ENCODE data around the gene ATXN7.

ATXN7 gene

DNA sequence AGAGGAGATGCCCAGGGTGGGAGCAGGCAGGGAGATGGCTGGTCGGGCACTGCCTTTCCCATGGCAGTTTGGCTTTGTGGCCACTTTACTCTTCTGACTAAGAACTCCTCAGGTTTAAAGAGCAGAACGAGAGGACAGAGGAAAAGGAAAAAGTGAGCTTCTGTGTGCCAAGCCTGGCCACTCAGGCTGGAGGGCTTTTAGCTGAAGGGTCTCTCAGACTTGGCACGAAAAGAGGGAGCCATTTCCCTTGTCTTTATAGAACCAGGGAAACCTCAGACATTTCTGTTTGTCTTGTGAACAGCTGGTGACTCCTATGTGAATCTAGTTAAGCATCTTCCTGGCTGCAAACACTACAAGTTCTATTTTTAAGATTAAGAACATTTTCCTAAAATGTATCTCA lies 182.9 kb downstream of the ATXN7 start:
- Histone ChIP-seq H3K9me2 (replicated peaks; ENCODE audit: low read depth, low read length) (no peaks in the 10 kb centered on the region), H3K9me3 (ENCODE audit: insufficient read depth, low read depth, low read length) (no peaks in the 10 kb centered on the region), H3F3A (ENCODE audit: low read depth) (no peaks in the 10 kb centered on the region)

DNA sequence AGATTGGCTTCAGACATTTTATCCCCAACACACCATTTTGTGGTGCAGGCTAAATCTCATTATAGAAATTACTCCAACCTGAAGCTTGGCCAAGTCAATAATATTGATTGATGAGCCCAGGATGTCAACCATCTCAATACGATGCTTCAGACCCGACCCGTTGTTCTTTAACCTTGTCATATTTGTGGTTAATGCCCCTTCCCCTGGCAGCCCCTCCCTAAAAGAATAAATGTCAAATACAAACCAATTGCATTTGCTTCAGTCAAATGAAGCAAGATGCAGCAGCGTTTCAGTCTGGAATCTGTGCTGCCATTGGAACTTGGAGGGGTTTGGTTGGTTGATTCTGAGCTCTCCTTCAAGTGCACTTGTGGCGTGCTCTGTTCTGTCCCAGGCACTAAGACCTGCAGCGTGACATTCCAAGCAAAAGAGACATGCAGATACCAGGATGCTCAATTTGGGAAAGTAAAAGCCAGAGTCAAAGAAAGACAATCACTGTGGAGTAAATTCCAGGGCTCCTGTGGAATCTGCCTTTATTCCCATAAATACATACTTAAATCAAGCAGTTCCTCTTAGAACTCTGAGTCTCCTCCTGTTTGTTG lies 183.4 kb downstream of the ATXN7 start:
- no peaks in the 10 kb centered on the region for H3K36me3 ChIP-seq (ENCODE audit: insufficient read depth, low read length)
- no peak overlapping the region for H2AFZ ChIP-seq (ENCODE audit: low read length)
- no peak overlapping the region for H3K4me3 ChIP-seq (ENCODE audit: low read length, poor library complexity, severe bottlenecking)
- H3K4me1 ChIP-seq (ENCODE audit: insufficient read depth, low read length, poor library complexity, severe bottlenecking): no peaks in the 10 kb centered on the region
- H3K79me2 ChIP-seq (ENCODE audit: insufficient read depth, low read length): no peaks in the 10 kb centered on the region
- no peak overlapping the region for H3K4me2 ChIP-seq (ENCODE audit: low read depth, low read length, poor library complexity, severe bottlenecking)
- H3K9ac ChIP-seq (ENCODE audit: low read depth, low read length, poor library complexity, severe bottlenecking): no peak overlapping the region
- H3K27me3 ChIP-seq (ENCODE audit: insufficient read depth, low read length, poor library complexity, severe bottlenecking): no peaks in the 10 kb centered on the region
- no peak for TF ChIP-seq EZH2phosphoT487 (IDR thresholded peaks at IDR 0.05; ENCODE audit: borderline replicate concordance)
- TF ChIP-seq, protein P1, sequence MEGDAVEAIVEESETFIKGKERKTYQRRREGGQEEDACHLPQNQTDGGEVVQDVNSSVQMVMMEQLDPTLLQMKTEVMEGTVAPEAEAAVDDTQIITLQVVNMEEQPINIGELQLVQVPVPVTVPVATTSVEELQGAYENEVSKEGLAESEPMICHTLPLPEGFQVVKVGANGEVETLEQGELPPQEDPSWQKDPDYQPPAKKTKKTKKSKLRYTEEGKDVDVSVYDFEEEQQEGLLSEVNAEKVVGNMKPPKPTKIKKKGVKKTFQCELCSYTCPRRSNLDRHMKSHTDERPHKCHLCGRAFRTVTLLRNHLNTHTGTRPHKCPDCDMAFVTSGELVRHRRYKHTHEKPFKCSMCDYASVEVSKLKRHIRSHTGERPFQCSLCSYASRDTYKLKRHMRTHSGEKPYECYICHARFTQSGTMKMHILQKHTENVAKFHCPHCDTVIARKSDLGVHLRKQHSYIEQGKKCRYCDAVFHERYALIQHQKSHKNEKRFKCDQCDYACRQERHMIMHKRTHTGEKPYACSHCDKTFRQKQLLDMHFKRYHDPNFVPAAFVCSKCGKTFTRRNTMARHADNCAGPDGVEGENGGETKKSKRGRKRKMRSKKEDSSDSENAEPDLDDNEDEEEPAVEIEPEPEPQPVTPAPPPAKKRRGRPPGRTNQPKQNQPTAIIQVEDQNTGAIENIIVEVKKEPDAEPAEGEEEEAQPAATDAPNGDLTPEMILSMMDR (conservative IDR thresholded peaks at IDR 0.05; ENCODE audit: low read length): no peak
- H3F3A ChIP-seq (ENCODE audit: low read depth): no peaks in the 10 kb centered on the region
- H4K20me1 ChIP-seq (ENCODE audit: insufficient read depth, low read length, poor library complexity, severe bottlenecking): no peaks in the 10 kb centered on the region
- H3K9me2 ChIP-seq (replicated peaks; ENCODE audit: low read depth, low read length): no peaks in the 10 kb centered on the region
- no peaks in the 10 kb centered on the region for H3K9me3 ChIP-seq (ENCODE audit: insufficient read depth, low read depth, low read length)

More for the DNA sequence above, 182.9 kb downstream of the ATXN7 start:
- Histone ChIP-seq H3K4me2 (ENCODE audit: low read depth, low read length, poor library complexity, severe bottlenecking) (no peak overlapping the region), H3K9ac (ENCODE audit: low read depth, low read length, poor library complexity, severe bottlenecking) (no peak overlapping the region), H3K4me3 (ENCODE audit: low read length, poor library complexity, severe bottlenecking) (no peak overlapping the region), H3K27me3 (ENCODE audit: insufficient read depth, low read length, poor library complexity, severe bottlenecking) (no peaks in the 10 kb centered on the region), H3K4me1 (ENCODE audit: insufficient read depth, low read length, poor library complexity, severe bottlenecking) (no peaks in the 10 kb centered on the region), H3K79me2 (ENCODE audit: insufficient read depth, low read length) (no peaks in the 10 kb centered on the region), H2AFZ (ENCODE audit: low read length) (no peak overlapping the region), H4K20me1 (ENCODE audit: insufficient read depth, low read length, poor library complexity, severe bottlenecking) (no peaks in the 10 kb centered on the region), H3K36me3 (ENCODE audit: insufficient read depth, low read length) (no peaks in the 10 kb centered on the region)
- no peak for TF ChIP-seq EZH2phosphoT487 (IDR thresholded peaks at IDR 0.05; ENCODE audit: borderline replicate concordance)
- TF ChIP-seq, protein P1 (conservative IDR thresholded peaks at IDR 0.05; ENCODE audit: low read length): no peak

DNA sequence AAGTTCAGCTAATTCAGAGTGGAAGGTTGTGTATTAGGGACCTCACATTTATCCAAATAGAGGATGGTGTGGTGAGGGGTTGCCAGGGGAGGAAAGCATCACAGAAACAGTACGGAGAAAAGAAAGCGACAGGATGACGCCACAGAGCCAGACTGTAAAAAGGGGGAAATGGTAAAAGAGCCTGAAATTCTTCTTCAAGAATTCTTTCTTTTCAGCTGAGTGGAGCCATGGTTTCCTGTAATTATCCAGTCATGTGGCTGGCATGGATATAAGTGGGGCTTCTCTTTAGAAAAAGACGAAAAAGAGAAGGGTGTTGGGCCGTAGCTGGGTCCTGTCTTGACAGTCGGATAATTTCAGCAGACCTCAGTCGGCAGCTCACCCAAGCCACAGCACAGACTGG lies 184.1 kb downstream of the ATXN7 start:
- no peak overlapping the region for H3K4me2 ChIP-seq (ENCODE audit: low read depth, low read length, poor library complexity, severe bottlenecking)
- no peaks in the 10 kb centered on the region for H3K4me1 ChIP-seq (ENCODE audit: insufficient read depth, low read length, poor library complexity, severe bottlenecking)
- no peaks in the 10 kb centered on the region for H3K79me2 ChIP-seq (ENCODE audit: insufficient read depth, low read length)
- no peaks in the 10 kb centered on the region for H3F3A ChIP-seq (ENCODE audit: low read depth)
- TF ChIP-seq EZH2phosphoT487 (IDR thresholded peaks at IDR 0.05; ENCODE audit: borderline replicate concordance): no peak
- TF ChIP-seq, protein P1 (conservative IDR thresholded peaks at IDR 0.05; ENCODE audit: low read length): no peak
- H3K36me3 ChIP-seq (ENCODE audit: insufficient read depth, low read length): no peaks in the 10 kb centered on the region
- H3K9me3 ChIP-seq (ENCODE audit: insufficient read depth, low read depth, low read length): no peaks in the 10 kb centered on the region
- H4K20me1 ChIP-seq (ENCODE audit: insufficient read depth, low read length, poor library complexity, severe bottlenecking): no peaks in the 10 kb centered on the region
- no peak overlapping the region for H3K4me3 ChIP-seq (ENCODE audit: low read length, poor library complexity, severe bottlenecking)
- no peak overlapping the region for H3K9ac ChIP-seq (ENCODE audit: low read depth, low read length, poor library complexity, severe bottlenecking)
- H3K9me2 ChIP-seq (replicated peaks; ENCODE audit: low read depth, low read length): no peaks in the 10 kb centered on the region
- H3K27me3 ChIP-seq (ENCODE audit: insufficient read depth, low read length, poor library complexity, severe bottlenecking): no peaks in the 10 kb centered on the region
- H2AFZ ChIP-seq (ENCODE audit: low read length): no peak overlapping the region

All from Loucy (cell line).